ENCODE data around the gene ACACB.

ACACB gene

GRCh38 chr12:109178532-109178931 is 62.1 kb downstream of the ACACB start:
- DNase-seq = no peak

GRCh38 chr12:109179927-109180326 is 63.5 kb downstream of the ACACB start:
- no peak for DNase-seq

- DNase-seq = no peak
Measured at GRCh38 chr12:109182041-109182839, 65.9 kb downstream of the ACACB start.

GRCh38 chr12:109185441-109185840 is 69.1 kb downstream of the ACACB start:
- no peak for DNase-seq

GRCh38 chr12:109186993-109187653 is 70.7 kb downstream of the ACACB start:
- no peak for DNase-seq

GRCh38 chr12:109188108-109188712 is 71.8 kb downstream of the ACACB start:
- no peak for DNase-seq

GRCh38 chr12:109189291-109189690 is 72.9 kb downstream of the ACACB start:
- no peak for DNase-seq

- DNase-seq = no peak
Measured at GRCh38 chr12:109191621-109192250, 75.3 kb downstream of the ACACB start.

- no peak for DNase-seq
Measured at GRCh38 chr12:109192358-109192757, 76.0 kb downstream of the ACACB start.

- DNase-seq = no peak
Measured at GRCh38 chr12:109193896-109194295, 77.5 kb downstream of the ACACB start.

- DNase-seq = no peak
Measured at GRCh38 chr12:109196332-109196731, 79.9 kb downstream of the ACACB start.

- no peak for DNase-seq
Measured at GRCh38 chr12:109197327-109197726, 80.9 kb downstream of the ACACB start.

GRCh38 chr12:109199324-109199723 is 82.9 kb downstream of the ACACB start:
- DNase-seq = no peak

- no peak for DNase-seq
Measured at GRCh38 chr12:109200825-109201495, 84.6 kb downstream of the ACACB start.

- no peak for DNase-seq
Measured at GRCh38 chr12:109201496-109201885, 85.1 kb downstream of the ACACB start.

- no peak for DNase-seq
Measured at GRCh38 chr12:109202770-109203169, 86.4 kb downstream of the ACACB start.

GRCh38 chr12:109203480-109203879 is 87.1 kb downstream of the ACACB start:
- DNase-seq = no peak

- no peak for DNase-seq
Measured at GRCh38 chr12:109209082-109209481, 92.7 kb downstream of the ACACB start.

- DNase-seq = no peak
Measured at GRCh38 chr12:109212460-109213115, 96.2 kb downstream of the ACACB start.

GRCh38 chr12:109214131-109214530 is 97.7 kb downstream of the ACACB start:
- no peak for DNase-seq

- DNase-seq = no peak
Measured at GRCh38 chr12:109218996-109219395, 102.6 kb downstream of the ACACB start.

GRCh38 chr12:109219938-109220337 is 103.6 kb downstream of the ACACB start:
- DNase-seq = no peak

Measured in inflammatory macrophage treated with lipopolysaccharide for 1 hour (primary cell).